H1 (cell line): ENCODE measurements around the gene CDKL5. TPM values are rescaled to one million over a fixed set of nuclear protein-coding genes. Genes with fewer than 3 reads are reported as not detected.

Experiments used
- CTCF ChIA-PET: fragments of 300-600 bp; sonication (Branson Sonifier 250); formaldehyde crosslinking; loops from one replicate; lab custom pipeline; 2021; ENCODE audit not compliant: partially characterized antibody; lab: Charles Lee
- POLR2A ChIA-PET: fragments of 300-600 bp; sonication (Branson Sonifier 250); formaldehyde crosslinking; loops from one replicate; lab custom pipeline; 2021; ENCODE audit warnings: inconsistent platforms; ENCODE audit not compliant: partially characterized antibody; lab: Charles Lee
- DNase-seq, 2 experiments: peaks; one replicate each; pipeline versions ENCODE4 v3.0.0 to v3.0.0-alpha.2; 2010 to 2022; ENCODE audit warnings: low spot score in 2 of 2, low read depth in 1 of 2, mixed read lengths in 1 of 2
- FAIRE-seq: peaks from 2 replicates; lab custom pipeline; 2011; peaks lifted over from hg19 to GRCh38; lab: Jason Lieb, UNC
- H2AFZ ChIP-seq: 2 replicates; pipeline ENCODE4 v1.8.1; 2012; ENCODE audit warnings: low read length, inconsistent platforms
- H2AK5ac ChIP-seq: 2 replicates; pipeline ENCODE4 v1.6.1; 2013; ENCODE audit warnings: low read depth, low read length
- H2BK120ac ChIP-seq: replicated peaks from 2 replicates; pipeline ENCODE3; 2013; ENCODE audit warnings: low read depth, low read length, inconsistent platforms
- H2BK12ac ChIP-seq: 2 replicates; pipeline ENCODE4 v1.6.1; 2013; ENCODE audit warnings: low read depth, low read length
- H2BK15ac ChIP-seq: 2 replicates; pipeline ENCODE4 v1.6.1; 2013; ENCODE audit warnings: low read length
- H2BK20ac ChIP-seq: 2 replicates; pipeline ENCODE4 v1.6.1; 2013; ENCODE audit warnings: low read length
- H2BK5ac ChIP-seq: 2 replicates; pipeline ENCODE4 v1.6.1; 2013; ENCODE audit warnings: low read depth, low read length
- H3K14ac ChIP-seq: 2 replicates; pipeline ENCODE4 v1.6.1; 2013; ENCODE audit warnings: inconsistent platforms; ENCODE audit not compliant: insufficient read length
- H3K18ac ChIP-seq: 2 replicates; pipeline ENCODE4 v1.6.1; 2013; ENCODE audit warnings: low read length; ENCODE audit errors: extremely low read depth
- H3K23ac ChIP-seq: 2 replicates; pipeline ENCODE4 v1.6.1; 2013; ENCODE audit warnings: inconsistent platforms; ENCODE audit not compliant: insufficient read length
- H3K23me2 ChIP-seq: 2 replicates; pipeline ENCODE4 v1.6.1; 2013; ENCODE audit warnings: low read depth, low read length
- H3K27ac ChIP-seq: 2 replicates; pipeline ENCODE4 v1.6.1; 2011; ENCODE audit warnings: low read depth, low read length, inconsistent platforms
- H3K27me3 ChIP-seq, 4 experiments: replicated peaks in 1 of 4; 1 replicate in 1 of 4; 2 replicates in 3 of 4; pipeline versions ENCODE4 v1.6.1 to v1.8.1; 2011 to 2013; ENCODE audit warnings: low read length in 3 of 4, mild to moderate bottlenecking in 3 of 4, inconsistent platforms in 2 of 4, mixed read lengths in 2 of 4, moderate library complexity in 1 of 4; ENCODE audit not compliant: control insufficient read depth in 3 of 4, insufficient read depth in 3 of 4; ENCODE audit errors: extremely low read depth in 1 of 4
- H3K36me3 ChIP-seq, 4 experiments: 2 replicates each; pipeline versions ENCODE4 v1.6.1 to v1.8.1; 2011 to 2013; ENCODE audit warnings: mild to moderate bottlenecking in 4 of 4, low read length in 3 of 4, moderate library complexity in 2 of 4, control low read depth in 1 of 4, inconsistent platforms in 1 of 4; ENCODE audit not compliant: insufficient read depth in 4 of 4, control insufficient read depth in 2 of 4
- H3K4ac ChIP-seq: replicated peaks from 2 replicates; pipeline ENCODE3; 2013; ENCODE audit warnings: low read length, low read depth, mixed read lengths, inconsistent platforms; ENCODE audit not compliant: insufficient read length
- H3K4me1 ChIP-seq, 4 experiments: replicated peaks in 1 of 4; 1 replicate in 1 of 4; 2 replicates in 3 of 4; pipeline versions ENCODE4 v1.6.1 to v1.8.1; 2011 to 2013; ENCODE audit warnings: low read length in 3 of 4, inconsistent platforms in 2 of 4, mixed read lengths in 1 of 4; ENCODE audit not compliant: insufficient read depth in 4 of 4, control insufficient read depth in 3 of 4
- H3K4me2 ChIP-seq, 2 experiments: 2 replicates each; pipeline versions ENCODE4 v1.6.1 to v1.8.1; 2011 to 2013; ENCODE audit warnings: low read depth in 2 of 2, low read length in 2 of 2, control low read depth in 1 of 2, inconsistent platforms in 1 of 2, mild to moderate bottlenecking in 1 of 2; ENCODE audit not compliant: insufficient read depth in 1 of 2
- H3K4me3 ChIP-seq, 4 experiments: fragments of 200-600, 300-600 bp in 1 of 4; sonication (generic), shearing (Covaris generic), sonication (Bioruptor Twin) in 1 of 4; 2 replicates each; pipeline versions ENCODE4 v1.5.1 to v1.8.1; 2011 to 2016; ENCODE audit warnings: low read length in 4 of 4, low read depth in 3 of 4, control low read depth in 2 of 4, inconsistent platforms in 2 of 4, mild to moderate bottlenecking in 2 of 4, mixed read lengths in 1 of 4, moderate library complexity in 1 of 4; ENCODE audit not compliant: insufficient read depth in 2 of 4; ENCODE audit errors: extremely low read depth in 1 of 4
- H3K56ac ChIP-seq: replicated peaks from 2 replicates; pipeline ENCODE3; 2013; ENCODE audit warnings: low read depth, mild to moderate bottlenecking, mixed read lengths, low read length, inconsistent platforms; ENCODE audit not compliant: insufficient read length
- H3K79me1 ChIP-seq: 2 replicates; pipeline ENCODE4 v1.6.1; 2013; ENCODE audit warnings: low read depth, low read length, control low read depth
- H3K79me2 ChIP-seq, 2 experiments: 2 replicates each; pipeline versions ENCODE4 v1.6.1 to v1.8.1; 2012 to 2013; ENCODE audit warnings: low read length in 2 of 2, mild to moderate bottlenecking in 2 of 2, inconsistent platforms in 1 of 2; ENCODE audit not compliant: insufficient read depth in 2 of 2, control insufficient read depth in 1 of 2
- H3K9ac ChIP-seq, 4 experiments: replicated peaks in 1 of 4; 1 replicate in 1 of 4; 2 replicates in 3 of 4; pipeline versions ENCODE4 v1.6.1 to v1.8.1; 2011 to 2013; ENCODE audit warnings: low read depth in 3 of 4, low read length in 3 of 4, control low read depth in 2 of 4, mild to moderate bottlenecking in 2 of 4, moderate library complexity in 2 of 4, inconsistent platforms in 1 of 4; ENCODE audit errors: extremely low read depth in 1 of 4
- H3K9me3 ChIP-seq, 2 experiments: 2 replicates each; pipeline versions ENCODE4 v1.6.1 to v1.8.1; 2012 to 2013; ENCODE audit warnings: mild to moderate bottlenecking in 2 of 2, moderate library complexity in 2 of 2, control low read depth in 1 of 2, inconsistent platforms in 1 of 2, low read depth in 1 of 2, low read length in 1 of 2, mixed read lengths in 1 of 2; ENCODE audit not compliant: insufficient read depth in 2 of 2
- H4K20me1 ChIP-seq, 2 experiments: replicated peaks in 1 of 2; 2 replicates each; pipeline versions ENCODE3 to v1.8.1; 2011 to 2013; ENCODE audit warnings: inconsistent platforms in 2 of 2, low read length in 2 of 2, mild to moderate bottlenecking in 1 of 2; ENCODE audit not compliant: insufficient read depth in 2 of 2, control insufficient read depth in 1 of 2
- H4K5ac ChIP-seq: 2 replicates; pipeline ENCODE4 v1.6.1; 2013; ENCODE audit warnings: low read length, low read depth, mixed read lengths, inconsistent platforms; ENCODE audit not compliant: insufficient read length
- H4K8ac ChIP-seq: 2 replicates; pipeline ENCODE4 v1.8.0; 2013; ENCODE audit warnings: mild to moderate bottlenecking, moderate library complexity, low read length, inconsistent platforms; ENCODE audit not compliant: insufficient read depth; ENCODE audit errors: extremely low read depth
- H4K91ac ChIP-seq: replicated peaks from 2 replicates; pipeline ENCODE3; 2013; ENCODE audit warnings: low read length, mixed read lengths, inconsistent platforms; ENCODE audit not compliant: insufficient read length
- BACH1 ChIP-seq: IDR thresholded peaks from 2 replicates; pipeline ENCODE4 v1.6.1; 2012; ENCODE audit warnings: low read length, improper control_type of control experiment
- BRCA1 ChIP-seq: IDR thresholded peaks from 2 replicates; pipeline ENCODE4 v1.6.1; 2012; ENCODE audit warnings: low read depth, low read length, improper control_type of control experiment
- CHD1 ChIP-seq: IDR thresholded peaks from 2 replicates; pipeline ENCODE4 v1.6.1; 2012; ENCODE audit warnings: low read depth, low read length, improper control_type of control experiment
- FOSL1 ChIP-seq: IDR thresholded peaks from 2 replicates; pipeline ENCODE4 v1.6.1; 2011; ENCODE audit warnings: mild to moderate bottlenecking, low read depth, low read length, moderate library complexity; ENCODE audit not compliant: insufficient read depth
- GABPA ChIP-seq: IDR thresholded peaks from 2 replicates; pipeline ENCODE4 v1.6.1; 2011; ENCODE audit warnings: mild to moderate bottlenecking, low read length, moderate library complexity, borderline replicate concordance; ENCODE audit not compliant: insufficient read depth
- GTF2F1 ChIP-seq: IDR thresholded peaks from 2 replicates; pipeline ENCODE4 v1.6.1; 2012; ENCODE audit warnings: low read depth, low read length, improper control_type of control experiment, borderline replicate concordance
- JUND ChIP-seq: IDR thresholded peaks from 2 replicates; pipeline ENCODE4 v1.6.1; 2011; ENCODE audit warnings: mild to moderate bottlenecking, improper control_type of control experiment, low read length
- SP4 ChIP-seq: IDR thresholded peaks from 2 replicates; pipeline ENCODE4 v1.6.1; 2012; ENCODE audit warnings: low read length, inconsistent platforms
- SRF ChIP-seq: IDR thresholded peaks from 2 replicates; pipeline ENCODE4 v1.6.1; 2011; ENCODE audit warnings: mild to moderate bottlenecking, low read depth, low read length, moderate library complexity
- WGBS, 2 experiments: shearing (Covaris generic) in 1 of 2; methylation state at CpG; one replicate each; pipeline versions ENCODE4 v1.1.6 to v1.1.7; 2013 to 2015; ENCODE audit warnings: low lambda C conversion rate in 2 of 2, mixed read lengths in 2 of 2, inconsistent platforms in 1 of 2, low coverage in 1 of 2, missing lambda C conversion rate in 1 of 2; ENCODE audit not compliant: insufficient replicate concordance in 2 of 2, insufficient coverage in 1 of 2, insufficient read length in 1 of 2; ENCODE audit errors: extremely low coverage in 1 of 2, missing lambda C conversion rate in 1 of 2; 5-methylcytosine and 5-hydroxymethylcytosine counted together
- polyA plus RNA-seq, 7 experiments: library from polyadenylated mRNA; depleted of rRNA in 3 of 7; stranded (reverse) in 5 of 7; unstranded in 2 of 7; fragments of >200 nt in 5 of 7; fragments of 200-250 nt in 2 of 7; gene quantifications; 1 replicate in 5 of 7; 2 replicates in 1 of 7; 4 replicates in 1 of 7; pipeline versions ENCODE4 v1.2.1 to v1.2.3, GENCODE V29; 2011 to 2013; ENCODE audit warnings: missing spikeins in 2 of 7, mixed read lengths in 2 of 7
- total RNA-seq: library from RNA; stranded (reverse); fragmentation: NEBNext Ultra II Directional; extraction: Animal tissue kit (Norgen Biotek cat#: 25700); gene quantifications from 2 replicates; pipeline ENCODE4 v1.2.1, GENCODE V29; 2021

Gene CDKL5
- total and polyA plus RNA-seq, 2 of the 8 experiments (the other 6 are each of a cell fraction or from before 2014, with no cell fraction given) = 5.5 to 15.6 TPM

GRCh38 chrX:18471296-18471695 lies 45.9 kb downstream of the CDKL5 start:
- no peaks in the 10 kb centered on the region for H3K9me3 ChIP-seq
- WGBS, 2 experiments = 91% methylated on average over 2 of the region's 2 CpGs; no CpG with 5 or more reads in 1 of the 2 experiments
- no peak overlapping the region for H4K91ac ChIP-seq
- H3K14ac ChIP-seq = no peak overlapping the region
- H3K23ac ChIP-seq = no peak overlapping the region
- H4K8ac ChIP-seq = no peak overlapping the region
- H2BK120ac ChIP-seq = no peak overlapping the region
- no peak overlapping the region for H2AFZ ChIP-seq
- FAIRE-seq (no peak), DNase-seq (no peak)
- TF ChIP-seq SP4 (no peak), FOSL1 (no peak), CHD1 (no peak), GTF2F1 (no peak), JUND (no peak), SRF (no peak), BACH1 (no peak), BRCA1 (no peak), GABPA (no peak)
- POLR2A ChIA-PET = no interaction called here
- H3K23me2 ChIP-seq = no peaks in the 10 kb centered on the region
- H4K20me1 ChIP-seq = peaks cover 0 to 2% of the 10 kb centered on the region in 2 experiments
- peaks cover 0 to 3% (median 0%) of the 10 kb centered on the region in 4 experiments; a peak in 1 of 7 replicates for H3K4me1 ChIP-seq
- H3K36me3 ChIP-seq = no peaks in the 10 kb centered on the region
- H3K79me2 ChIP-seq = peaks cover 0 to 16% of the 10 kb centered on the region in 2 experiments; a peak in 2 of 4 replicates
- no peak overlapping the region for H4K5ac ChIP-seq
- CTCF ChIA-PET = interaction anchor here (1.3 kb wide), 1 partner anchor 85 kb away, joined by 3 read pairs; no protein-coding TSS in a partner anchor
- no peak overlapping the region for H2AK5ac ChIP-seq
- no peak overlapping the region for H3K9ac ChIP-seq
- H2BK20ac ChIP-seq = no peak overlapping the region
- no peaks in the 10 kb centered on the region for H3K27me3 ChIP-seq
- H3K27ac ChIP-seq = no peak overlapping the region
- no peaks in the 10 kb centered on the region for H3K79me1 ChIP-seq
- no peak overlapping the region for H2BK12ac ChIP-seq
- H3K4ac ChIP-seq = no peak overlapping the region
- no peak overlapping the region for H3K4me2 ChIP-seq
- H3K56ac ChIP-seq = no peak overlapping the region
- H2BK5ac ChIP-seq = no peak overlapping the region
- no peak overlapping the region for H3K4me3 ChIP-seq
- no peak overlapping the region for H3K18ac ChIP-seq
- H2BK15ac ChIP-seq = no peak overlapping the region
